ENCODE data around the gene DSP.

Gene DSP

GRCh38 chr6:7561153-7561964, 19.9 kb downstream of the DSP start:
- ATAC-seq = no peak

DNA sequence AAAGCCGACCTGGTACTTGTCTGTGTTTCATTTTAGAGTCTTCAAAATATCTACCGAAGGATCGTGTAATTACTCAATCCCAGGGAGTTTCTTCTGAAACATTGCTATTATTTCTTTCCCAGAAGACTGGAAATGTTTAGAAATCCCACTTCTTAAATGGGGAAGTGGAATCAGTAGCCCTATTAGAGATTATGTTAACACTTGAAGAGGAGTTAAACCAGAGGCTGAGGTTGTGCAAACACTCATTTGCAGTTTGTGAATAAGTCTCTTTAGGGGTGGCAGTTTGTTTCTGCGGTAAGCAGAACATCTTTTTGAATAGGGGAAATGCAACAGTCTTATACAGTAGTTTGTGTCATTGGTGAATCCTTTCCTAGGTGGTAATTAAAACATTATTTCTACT, 21.3 kb downstream of the DSP start:
- no peak for ATAC-seq

DNA sequence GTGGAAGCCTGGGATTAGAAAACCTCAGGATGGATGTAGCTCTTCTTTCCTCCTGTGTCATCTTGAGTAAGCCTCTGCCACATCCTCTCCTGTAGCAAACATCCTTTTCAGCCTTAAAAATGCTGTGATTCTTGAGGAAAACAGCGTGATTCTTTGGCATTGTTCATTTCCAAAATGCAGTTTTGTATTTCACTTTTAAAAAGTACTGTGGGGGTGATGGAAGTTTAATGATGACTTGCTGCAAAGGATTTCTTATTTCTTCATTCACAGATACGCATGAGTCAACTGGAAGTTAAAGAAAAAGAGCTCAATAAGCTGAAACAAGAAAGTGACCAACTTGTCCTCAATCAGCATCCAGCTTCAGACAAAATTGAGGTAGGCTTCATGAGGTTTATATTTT, 24.6 kb downstream of the DSP start:
- no peak for ATAC-seq

- ATAC-seq = no peak
These were observed 25.2 kb downstream of the DSP start for GRCh38 chr6:7566617-7567173.

DNA sequence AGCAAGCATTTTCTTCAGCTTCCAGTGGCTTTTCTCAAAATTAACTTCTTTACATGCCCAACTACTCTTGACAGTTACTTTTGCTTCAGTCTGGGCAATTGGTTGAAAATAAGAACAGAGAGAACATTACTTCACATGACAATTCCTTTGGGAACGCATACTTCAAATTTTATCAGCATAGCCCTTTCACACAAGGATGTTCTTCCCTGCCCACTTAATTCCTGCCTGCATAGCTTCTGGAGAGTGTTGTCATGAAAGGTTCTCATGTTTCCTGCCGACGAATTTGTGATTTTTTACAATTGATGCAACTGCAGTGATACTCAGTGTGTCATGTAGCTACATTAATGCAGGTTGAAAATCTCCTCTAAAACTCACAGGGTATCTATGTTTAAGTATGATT, 26.6 kb downstream of the DSP start:
- ATAC-seq = no peak

GRCh38 chr6:7569082-7569481, 27.6 kb downstream of the DSP start:
- ATAC-seq = no peak

DNA sequence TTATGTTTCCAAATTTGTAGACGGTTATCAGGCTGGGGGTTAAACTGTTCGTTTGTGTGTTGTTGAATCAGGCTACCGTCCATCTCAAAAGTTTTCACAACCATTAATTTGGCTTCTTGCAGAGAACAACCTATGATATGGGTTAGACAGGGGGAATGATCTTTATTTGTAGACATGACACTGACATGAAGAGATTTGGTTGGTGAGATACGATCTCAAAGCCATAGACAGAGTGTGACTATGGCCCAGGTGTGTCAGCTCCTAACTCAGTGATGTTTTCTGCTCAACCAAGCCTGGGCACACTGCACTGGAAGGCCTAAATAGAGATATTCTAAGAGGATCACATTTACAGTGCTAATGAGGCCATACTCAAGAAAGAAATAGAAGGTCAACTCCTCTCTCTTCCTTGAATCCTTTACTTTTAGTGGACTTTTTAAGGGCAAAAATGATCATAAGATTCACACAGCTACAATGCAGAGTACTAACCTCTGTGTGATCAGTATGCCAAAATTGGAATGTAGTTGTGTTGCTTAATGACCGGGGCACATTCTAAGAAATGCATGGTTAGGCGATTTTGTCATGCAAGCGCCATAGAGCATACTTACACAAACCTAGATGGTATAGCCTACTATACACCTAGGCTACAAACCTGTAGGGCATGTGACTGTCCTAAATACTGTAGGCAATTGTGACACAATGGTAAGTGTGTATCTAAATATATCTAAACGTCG, 30.9 kb downstream of the DSP start:
- no peak for ATAC-seq

- ATAC-seq = no peak
These were observed 33.0 kb downstream of the DSP start for GRCh38 chr6:7574500-7574899.

DNA sequence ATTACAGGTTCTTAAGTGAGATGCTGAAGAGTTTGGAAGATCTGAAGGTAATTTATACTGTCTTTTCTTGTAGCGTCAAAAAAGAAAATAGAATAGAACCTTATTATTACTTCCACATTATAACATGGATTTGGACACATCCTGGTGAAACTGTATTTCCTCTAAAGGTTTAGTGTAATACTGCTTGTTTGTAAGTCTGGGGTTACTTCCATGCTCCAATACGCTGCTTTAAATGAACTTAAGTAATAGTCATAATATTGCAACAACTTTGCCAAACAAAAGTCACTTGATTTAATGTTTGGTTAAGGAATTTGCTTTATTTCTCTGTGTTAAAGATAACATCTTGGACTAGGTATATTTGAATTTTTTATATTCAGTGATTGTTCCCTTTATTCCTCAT, 37.0 kb downstream of the DSP start:
- no peak for ATAC-seq

- no peak for ATAC-seq
These were observed 37.5 kb downstream of the DSP start for GRCh38 chr6:7578931-7579330.

DNA sequence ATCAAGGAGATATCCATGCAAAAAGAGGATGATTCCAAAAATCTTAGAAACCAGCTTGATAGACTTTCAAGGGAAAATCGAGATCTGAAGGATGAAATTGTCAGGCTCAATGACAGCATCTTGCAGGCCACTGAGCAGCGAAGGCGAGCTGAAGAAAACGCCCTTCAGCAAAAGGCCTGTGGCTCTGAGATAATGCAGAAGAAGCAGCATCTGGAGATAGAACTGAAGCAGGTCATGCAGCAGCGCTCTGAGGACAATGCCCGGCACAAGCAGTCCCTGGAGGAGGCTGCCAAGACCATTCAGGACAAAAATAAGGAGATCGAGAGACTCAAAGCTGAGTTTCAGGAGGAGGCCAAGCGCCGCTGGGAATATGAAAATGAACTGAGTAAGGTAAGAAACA, 38.4 kb downstream of the DSP start:
- ATAC-seq = no peak

DNA sequence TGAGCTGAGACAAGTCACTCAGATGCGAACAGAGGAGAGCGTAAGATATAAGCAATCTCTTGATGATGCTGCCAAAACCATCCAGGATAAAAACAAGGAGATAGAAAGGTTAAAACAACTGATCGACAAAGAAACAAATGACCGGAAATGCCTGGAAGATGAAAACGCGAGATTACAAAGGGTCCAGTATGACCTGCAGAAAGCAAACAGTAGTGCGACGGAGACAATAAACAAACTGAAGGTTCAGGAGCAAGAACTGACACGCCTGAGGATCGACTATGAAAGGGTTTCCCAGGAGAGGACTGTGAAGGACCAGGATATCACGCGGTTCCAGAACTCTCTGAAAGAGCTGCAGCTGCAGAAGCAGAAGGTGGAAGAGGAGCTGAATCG, 39.1 kb downstream of the DSP start:
- no peak for ATAC-seq

DNA sequence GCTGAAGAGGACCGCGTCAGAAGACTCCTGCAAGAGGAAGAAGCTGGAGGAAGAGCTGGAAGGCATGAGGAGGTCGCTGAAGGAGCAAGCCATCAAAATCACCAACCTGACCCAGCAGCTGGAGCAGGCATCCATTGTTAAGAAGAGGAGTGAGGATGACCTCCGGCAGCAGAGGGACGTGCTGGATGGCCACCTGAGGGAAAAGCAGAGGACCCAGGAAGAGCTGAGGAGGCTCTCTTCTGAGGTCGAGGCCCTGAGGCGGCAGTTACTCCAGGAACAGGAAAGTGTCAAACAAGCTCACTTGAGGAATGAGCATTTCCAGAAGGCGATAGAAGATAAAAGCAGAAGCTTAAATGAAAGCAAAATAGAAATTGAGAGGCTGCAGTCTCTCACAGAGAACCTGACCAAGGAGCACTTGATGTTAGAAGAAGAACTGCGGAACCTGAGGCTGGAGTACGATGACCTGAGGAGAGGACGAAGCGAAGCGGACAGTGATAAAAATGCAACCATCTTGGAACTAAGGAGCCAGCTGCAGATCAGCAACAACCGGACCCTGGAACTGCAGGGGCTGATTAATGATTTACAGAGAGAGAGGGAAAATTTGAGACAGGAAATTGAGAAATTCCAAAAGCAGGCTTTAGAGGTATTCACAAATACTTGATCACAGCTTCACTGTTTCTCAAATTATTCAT, 39.6 kb downstream of the DSP start:
- no peak for ATAC-seq

GRCh38 chr6:7585287-7585930, 43.9 kb downstream of the DSP start:
- ATAC-seq = no peak

DNA sequence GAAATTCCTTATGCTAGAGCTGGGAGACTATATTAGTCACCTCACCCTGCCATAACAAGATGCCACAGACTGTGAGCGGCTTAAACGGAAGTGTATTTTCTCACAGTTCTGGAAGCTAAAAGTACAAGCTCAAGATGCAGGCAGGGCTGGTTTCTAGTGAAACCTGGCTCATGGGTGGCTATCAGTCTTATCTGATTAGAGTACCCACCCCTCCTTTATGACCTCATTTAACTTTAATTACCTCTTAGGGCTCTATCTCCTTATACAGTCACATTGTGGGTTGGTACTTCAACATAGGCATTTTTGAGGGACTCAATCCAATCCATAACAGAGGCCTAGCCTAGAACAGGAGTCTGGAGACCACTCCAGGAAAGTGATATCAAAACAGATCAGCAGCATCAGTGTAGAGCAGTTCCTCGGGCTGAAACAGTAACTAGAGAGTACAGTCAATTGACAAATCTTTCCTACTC, 46.2 kb downstream of the DSP start:
- no peak for ATAC-seq

DNA sequence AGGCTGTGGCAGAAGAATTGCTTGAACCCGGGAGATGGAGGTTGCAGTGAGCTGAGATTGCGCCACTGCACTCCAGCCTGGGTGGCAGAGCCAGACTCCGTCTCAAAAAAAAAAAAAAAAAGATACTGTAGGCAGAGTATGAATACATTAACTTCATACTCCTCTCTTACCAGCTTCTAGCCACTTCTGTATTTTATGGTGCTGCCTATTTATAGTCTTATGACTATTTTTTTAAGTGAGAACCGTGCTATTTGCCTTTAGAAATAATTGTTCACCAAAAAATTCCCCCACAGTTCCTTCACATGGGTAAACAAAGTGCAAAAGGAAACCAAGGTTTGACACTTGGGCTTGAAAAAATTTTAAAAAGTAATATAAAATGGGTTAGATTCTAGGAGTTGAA, 47.0 kb downstream of the DSP start:
- no peak for ATAC-seq

DNA sequence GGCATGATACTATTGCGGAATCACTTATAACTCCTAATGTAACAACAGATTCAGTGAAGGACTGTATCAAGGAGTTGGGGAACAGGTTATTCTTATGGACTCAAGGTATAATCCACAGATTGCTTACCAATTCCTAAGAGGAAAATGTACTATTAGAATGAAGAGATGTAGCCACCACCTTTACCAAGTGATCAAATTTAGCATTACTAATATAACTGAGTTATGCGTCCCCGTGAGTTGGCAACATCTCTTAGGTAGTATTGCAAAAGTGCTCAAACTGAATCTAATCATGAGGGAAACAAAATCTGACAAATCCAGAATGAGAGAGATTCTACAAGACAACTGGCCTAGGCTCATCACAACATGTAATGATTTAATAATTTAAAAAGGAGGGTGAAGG, 47.8 kb downstream of the DSP start:
- ATAC-seq = no peak

GRCh38 chr6:7589949-7590917, 48.8 kb downstream of the DSP start, which contains the start of gene SNRNP48:
Gene SNRNP48 (plus strand): TSS chr6:7590198. CDS start chr6:7590258, 60 bp downstream.
- ATAC-seq = peak; percentile 99 to 100

- ATAC-seq = no peak
These were observed 49.4 kb downstream of the DSP start for GRCh38 chr6:7590918-7591302.

- no peak for ATAC-seq
These were observed 50.3 kb downstream of the DSP start for GRCh38 chr6:7591770-7592169.

- no peak for ATAC-seq
These were observed 51.8 kb downstream of the DSP start for GRCh38 chr6:7593229-7593628.

Data from activated CD4-positive, CD25-positive, alpha-beta regulatory T cell treated with anti-CD3 and anti-CD28 coated beads, Interleukin-2, amount 50 U/mL, for 24 hours (primary cell).